ENCODE data around the gene COL7A1. TPM values are rescaled to one million over a fixed set of nuclear protein-coding genes. Genes with fewer than 3 reads are reported as not detected.

COL7A1 gene
- total RNA-seq, result 337 and 348 TPM in 2 replicates

GRCh38 chr3:48595075-48595525 lies at the start of gene COL7A1:
COL7A1 (minus strand) TSS chr3:48595329; CDS start chr3:48595159, 170 bp downstream.
- Histone ChIP-seq H3K36me3 (ENCODE audit: control insufficient read depth, insufficient read depth, low read length) (peaks cover 7% of the 10 kb centered on the region), H3K27me3 (ENCODE audit: control insufficient read depth, insufficient read depth, low read length) (no peaks in the 10 kb centered on the region), H3K4me3 (ENCODE audit: low read depth, low read length) (peak within 1 kb of the TSS; percentile 64)
- no peak for DNase-seq (ENCODE audit: low read depth)
- TF ChIP-seq CTCF (IDR thresholded peaks at IDR 0.05; ENCODE audit: insufficient read depth, low read length, poor library complexity, severe bottlenecking), result no peak

- Histone ChIP-seq H3K4me3 (ENCODE audit: low read depth, low read length) (no peak overlapping the region), H3K27me3 (ENCODE audit: control insufficient read depth, insufficient read depth, low read length) (no peaks in the 10 kb centered on the region), H3K36me3 (ENCODE audit: control insufficient read depth, insufficient read depth, low read length) (no peaks in the 10 kb centered on the region)
- no peak for DNase-seq (ENCODE audit: low read depth)
- no peak for TF ChIP-seq CTCF (IDR thresholded peaks at IDR 0.05; ENCODE audit: insufficient read depth, low read length, poor library complexity, severe bottlenecking)
Observed at GRCh38 chr3:48642605-48643004, 47.5 kb upstream of the COL7A1 start.

GRCh38 chr3:48641396-48641795 lies 46.3 kb upstream of the COL7A1 start:
- H3K4me3 ChIP-seq (ENCODE audit: low read depth, low read length), result no peak overlapping the region
- H3K27me3 ChIP-seq (ENCODE audit: control insufficient read depth, insufficient read depth, low read length), result no peaks in the 10 kb centered on the region
- DNase-seq (ENCODE audit: low read depth), result no peak
- H3K36me3 ChIP-seq (ENCODE audit: control insufficient read depth, insufficient read depth, low read length), result no peaks in the 10 kb centered on the region
- no peak for TF ChIP-seq CTCF (IDR thresholded peaks at IDR 0.05; ENCODE audit: insufficient read depth, low read length, poor library complexity, severe bottlenecking)

- DNase-seq (ENCODE audit: low read depth), result no peak
Observed at GRCh38 chr3:48639944-48640606, 44.9 kb upstream of the COL7A1 start.

GRCh38 chr3:48637305-48637704 lies 42.2 kb upstream of the COL7A1 start:
- no peak for TF ChIP-seq CTCF (IDR thresholded peaks at IDR 0.05; ENCODE audit: insufficient read depth, low read length, poor library complexity, severe bottlenecking)
- no peaks in the 10 kb centered on the region for H3K27me3 ChIP-seq (ENCODE audit: control insufficient read depth, insufficient read depth, low read length)
- H3K4me3 ChIP-seq (ENCODE audit: low read depth, low read length), result no peak overlapping the region
- DNase-seq (ENCODE audit: low read depth), result no peak
- H3K36me3 ChIP-seq (ENCODE audit: control insufficient read depth, insufficient read depth, low read length), result no peaks in the 10 kb centered on the region

More at GRCh38 chr3:48639944-48640606, 44.9 kb upstream of the COL7A1 start:
- Histone ChIP-seq H3K36me3 (ENCODE audit: control insufficient read depth, insufficient read depth, low read length) (no peaks in the 10 kb centered on the region), H3K27me3 (ENCODE audit: control insufficient read depth, insufficient read depth, low read length) (no peaks in the 10 kb centered on the region), H3K4me3 (ENCODE audit: low read depth, low read length) (no peak overlapping the region)
- TF ChIP-seq CTCF (IDR thresholded peaks at IDR 0.05; ENCODE audit: insufficient read depth, low read length, poor library complexity, severe bottlenecking), result no peak

- no peak for DNase-seq (ENCODE audit: low read depth)
- TF ChIP-seq CTCF (IDR thresholded peaks at IDR 0.05; ENCODE audit: insufficient read depth, low read length, poor library complexity, severe bottlenecking), result no peak
- no peaks in the 10 kb centered on the region for H3K36me3 ChIP-seq (ENCODE audit: control insufficient read depth, insufficient read depth, low read length)
Observed at GRCh38 chr3:48636149-48636655, 41.1 kb upstream of the COL7A1 start.

More at GRCh38 chr3:48636149-48636655, 41.1 kb upstream of the COL7A1 start:
- H3K27me3 ChIP-seq (ENCODE audit: control insufficient read depth, insufficient read depth, low read length), result no peaks in the 10 kb centered on the region
- H3K4me3 ChIP-seq (ENCODE audit: low read depth, low read length), result peak overlapping the region; percentile 52
